ENCODE data around the gene BMPER.

DNA sequence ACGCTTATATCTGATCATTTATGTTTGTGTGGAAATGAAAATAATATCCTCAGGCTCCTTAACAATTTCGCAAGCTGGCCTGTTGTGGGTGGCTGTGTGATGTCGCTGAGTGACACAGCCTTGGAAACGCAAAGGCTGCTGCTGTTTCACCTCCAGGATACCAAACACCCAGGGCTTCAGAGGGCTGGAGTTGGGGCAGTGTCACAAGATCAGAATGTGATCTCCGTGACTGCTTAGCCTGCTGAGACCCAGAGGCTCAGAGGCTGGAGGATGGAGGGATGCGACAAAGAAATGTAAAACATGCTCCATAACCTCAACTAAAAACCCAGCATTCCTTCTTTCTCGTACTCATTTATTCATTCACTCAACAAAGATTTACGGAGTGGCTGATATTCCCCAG lies 37.2 kb upstream of the BMPER start:
- TF ChIP-seq ZC3H10 (CRISPR knock-in tag; IDR thresholded peaks at IDR 0.05) (no peak), ZFP3 (CRISPR knock-in tag; IDR thresholded peaks at IDR 0.05) (no peak), ZNF8 (CRISPR knock-in tag; IDR thresholded peaks at IDR 0.05) (no peak), ZNF565 (CRISPR knock-in tag; conservative IDR thresholded peaks at IDR 0.05; ENCODE audit: low read depth) (no peak), GLIS3 (CRISPR knock-in tag; IDR thresholded peaks at IDR 0.05) (no peak), ZNF70 (CRISPR knock-in tag; IDR thresholded peaks at IDR 0.05) (no peak), ZFP30 (CRISPR knock-in tag; IDR thresholded peaks at IDR 0.05) (no peak)
- TF ChIP-seq, protein P1, sequence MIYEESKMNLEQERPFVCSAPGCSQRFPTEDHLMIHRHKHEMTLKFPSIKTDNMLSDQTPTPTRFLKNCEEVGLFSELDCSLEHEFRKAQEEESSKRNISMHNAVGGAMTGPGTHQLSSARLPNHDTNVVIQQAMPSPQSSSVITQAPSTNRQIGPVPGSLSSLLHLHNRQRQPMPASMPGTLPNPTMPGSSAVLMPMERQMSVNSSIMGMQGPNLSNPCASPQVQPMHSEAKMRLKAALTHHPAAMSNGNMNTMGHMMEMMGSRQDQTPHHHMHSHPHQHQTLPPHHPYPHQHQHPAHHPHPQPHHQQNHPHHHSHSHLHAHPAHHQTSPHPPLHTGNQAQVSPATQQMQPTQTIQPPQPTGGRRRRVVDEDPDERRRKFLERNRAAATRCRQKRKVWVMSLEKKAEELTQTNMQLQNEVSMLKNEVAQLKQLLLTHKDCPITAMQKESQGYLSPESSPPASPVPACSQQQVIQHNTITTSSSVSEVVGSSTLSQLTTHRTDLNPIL (CRISPR knock-in tag; IDR thresholded peaks at IDR 0.05; ENCODE audit: low read depth), result no peak
- TF ChIP-seq, protein P2, sequence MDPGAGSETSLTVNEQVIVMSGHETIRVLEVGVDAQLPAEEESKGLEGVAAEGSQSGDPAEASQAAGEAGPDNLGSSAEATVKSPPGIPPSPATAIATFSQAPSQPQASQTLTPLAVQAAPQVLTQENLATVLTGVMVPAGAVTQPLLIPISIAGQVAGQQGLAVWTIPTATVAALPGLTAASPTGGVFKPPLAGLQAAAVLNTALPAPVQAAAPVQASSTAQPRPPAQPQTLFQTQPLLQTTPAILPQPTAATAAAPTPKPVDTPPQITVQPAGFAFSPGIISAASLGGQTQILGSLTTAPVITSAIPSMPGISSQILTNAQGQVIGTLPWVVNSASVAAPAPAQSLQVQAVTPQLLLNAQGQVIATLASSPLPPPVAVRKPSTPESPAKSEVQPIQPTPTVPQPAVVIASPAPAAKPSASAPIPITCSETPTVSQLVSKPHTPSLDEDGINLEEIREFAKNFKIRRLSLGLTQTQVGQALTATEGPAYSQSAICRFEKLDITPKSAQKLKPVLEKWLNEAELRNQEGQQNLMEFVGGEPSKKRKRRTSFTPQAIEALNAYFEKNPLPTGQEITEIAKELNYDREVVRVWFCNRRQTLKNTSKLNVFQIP (CRISPR knock-in tag; IDR thresholded peaks at IDR 0.05; ENCODE audit: borderline replicate concordance, low read depth), result no peak
- TF ChIP-seq, protein P3, sequence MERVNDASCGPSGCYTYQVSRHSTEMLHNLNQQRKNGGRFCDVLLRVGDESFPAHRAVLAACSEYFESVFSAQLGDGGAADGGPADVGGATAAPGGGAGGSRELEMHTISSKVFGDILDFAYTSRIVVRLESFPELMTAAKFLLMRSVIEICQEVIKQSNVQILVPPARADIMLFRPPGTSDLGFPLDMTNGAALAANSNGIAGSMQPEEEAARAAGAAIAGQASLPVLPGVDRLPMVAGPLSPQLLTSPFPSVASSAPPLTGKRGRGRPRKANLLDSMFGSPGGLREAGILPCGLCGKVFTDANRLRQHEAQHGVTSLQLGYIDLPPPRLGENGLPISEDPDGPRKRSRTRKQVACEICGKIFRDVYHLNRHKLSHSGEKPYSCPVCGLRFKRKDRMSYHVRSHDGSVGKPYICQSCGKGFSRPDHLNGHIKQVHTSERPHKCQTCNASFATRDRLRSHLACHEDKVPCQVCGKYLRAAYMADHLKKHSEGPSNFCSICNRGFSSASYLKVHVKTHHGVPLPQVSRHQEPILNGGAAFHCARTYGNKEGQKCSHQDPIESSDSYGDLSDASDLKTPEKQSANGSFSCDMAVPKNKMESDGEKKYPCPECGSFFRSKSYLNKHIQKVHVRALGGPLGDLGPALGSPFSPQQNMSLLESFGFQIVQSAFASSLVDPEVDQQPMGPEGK (CRISPR knock-in tag; IDR thresholded peaks at IDR 0.05; ENCODE audit: borderline replicate concordance), result no peak
- TF ChIP-seq, protein P4, sequence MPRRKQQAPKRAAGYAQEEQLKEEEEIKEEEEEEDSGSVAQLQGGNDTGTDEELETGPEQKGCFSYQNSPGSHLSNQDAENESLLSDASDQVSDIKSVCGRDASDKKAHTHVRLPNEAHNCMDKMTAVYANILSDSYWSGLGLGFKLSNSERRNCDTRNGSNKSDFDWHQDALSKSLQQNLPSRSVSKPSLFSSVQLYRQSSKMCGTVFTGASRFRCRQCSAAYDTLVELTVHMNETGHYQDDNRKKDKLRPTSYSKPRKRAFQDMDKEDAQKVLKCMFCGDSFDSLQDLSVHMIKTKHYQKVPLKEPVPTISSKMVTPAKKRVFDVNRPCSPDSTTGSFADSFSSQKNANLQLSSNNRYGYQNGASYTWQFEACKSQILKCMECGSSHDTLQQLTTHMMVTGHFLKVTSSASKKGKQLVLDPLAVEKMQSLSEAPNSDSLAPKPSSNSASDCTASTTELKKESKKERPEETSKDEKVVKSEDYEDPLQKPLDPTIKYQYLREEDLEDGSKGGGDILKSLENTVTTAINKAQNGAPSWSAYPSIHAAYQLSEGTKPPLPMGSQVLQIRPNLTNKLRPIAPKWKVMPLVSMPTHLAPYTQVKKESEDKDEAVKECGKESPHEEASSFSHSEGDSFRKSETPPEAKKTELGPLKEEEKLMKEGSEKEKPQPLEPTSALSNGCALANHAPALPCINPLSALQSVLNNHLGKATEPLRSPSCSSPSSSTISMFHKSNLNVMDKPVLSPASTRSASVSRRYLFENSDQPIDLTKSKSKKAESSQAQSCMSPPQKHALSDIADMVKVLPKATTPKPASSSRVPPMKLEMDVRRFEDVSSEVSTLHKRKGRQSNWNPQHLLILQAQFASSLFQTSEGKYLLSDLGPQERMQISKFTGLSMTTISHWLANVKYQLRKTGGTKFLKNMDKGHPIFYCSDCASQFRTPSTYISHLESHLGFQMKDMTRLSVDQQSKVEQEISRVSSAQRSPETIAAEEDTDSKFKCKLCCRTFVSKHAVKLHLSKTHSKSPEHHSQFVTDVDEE (CRISPR knock-in tag; IDR thresholded peaks at IDR 0.05), result no peak

Measured in SK-N-SH treated with all-trans-retinoic acid at 6 μM for 48 hours (cell line).